OCI-LY7 (cell line): ENCODE data around the gene RASL12. TPM values are rescaled to one million over a fixed set of nuclear protein-coding genes. Genes with fewer than 3 reads are reported as not detected.
"Not testable (repeated sequence)": the region's sequence is repeated elsewhere in the genome, so short reads cannot be mapped to it uniquely, and the experiment has no call there.

Experiments used
- BruUV-seq: library from RNA; stranded (reverse); fragments of 400-500 nt; replicated peaks from 2 replicates; lab custom pipeline; 2021; lab: Mats Ljungman, UMichigan
- CTCF ChIA-PET: fragments of 300-600 bp; sonication (Branson Sonifier 250); formaldehyde crosslinking; loops from one replicate; lab custom pipeline; 2022; ENCODE audit warnings: antibody characterized with exemption; ENCODE audit not compliant: unreplicated experiment; lab: Charles Lee
- POLR2A ChIA-PET: fragments of 300-600 bp; sonication (Branson Sonifier 250); formaldehyde crosslinking; loops from one replicate; lab custom pipeline; 2022; ENCODE audit warnings: antibody characterized with exemption; lab: Charles Lee
- DNase-seq: peaks from one replicate; pipeline ENCODE4 v3.0.0-alpha.2; 2015; ENCODE audit warnings: low spot score
- H2AFZ ChIP-seq: fragments of 200-600 bp; sonication (generic), shearing (Covaris generic); 2 replicates; pipeline ENCODE4 v1.6.1; 2014; ENCODE audit warnings: mild to moderate bottlenecking, antibody characterized with exemption, low read length, moderate library complexity
- H3K27ac ChIP-seq: fragments of 200-600 bp; sonication (generic); 2 replicates; pipeline ENCODE4 v1.5.1; 2014; ENCODE audit warnings: mixed run types, low read depth, mild to moderate bottlenecking, moderate library complexity, low read length, inconsistent platforms; ENCODE audit not compliant: poor library complexity, severe bottlenecking
- H3K36me3 ChIP-seq: fragments of 200-600 bp; sonication (generic); 2 replicates; pipeline ENCODE4 v1.6.1; 2014; ENCODE audit warnings: mild to moderate bottlenecking, antibody characterized with exemption, low read length, moderate library complexity, mixed read lengths; ENCODE audit not compliant: insufficient read depth
- H3K4me1 ChIP-seq: fragments of 200-600 bp; sonication (generic); 2 replicates; pipeline ENCODE4 v1.5.1; 2014; ENCODE audit warnings: mild to moderate bottlenecking, low read length; ENCODE audit not compliant: insufficient read depth, poor library complexity, severe bottlenecking
- H3K4me2 ChIP-seq: fragments of 200-600 bp; sonication (generic); 2 replicates; pipeline ENCODE4 v1.6.1; 2014; ENCODE audit warnings: mild to moderate bottlenecking, low read length
- H3K4me3 ChIP-seq: fragments of 200-600 bp; sonication (generic); 2 replicates; pipeline ENCODE4 v1.5.1; 2014; ENCODE audit warnings: mild to moderate bottlenecking, low read depth, low read length; ENCODE audit not compliant: poor library complexity, severe bottlenecking
- H3K79me2 ChIP-seq: fragments of 200-600 bp; sonication (generic); 2 replicates; pipeline ENCODE4 v1.6.1; 2016; ENCODE audit warnings: low read depth, mild to moderate bottlenecking, low read length, moderate library complexity, mixed read lengths; ENCODE audit not compliant: insufficient read depth
- H3K9me2 ChIP-seq: fragments of 200-600 bp; sonication (generic); 2 replicates; pipeline ENCODE4 v1.6.1; 2016; ENCODE audit warnings: mild to moderate bottlenecking, low read length, mixed read lengths; ENCODE audit not compliant: insufficient read depth
- H3K9me3 ChIP-seq: fragments of 200-600 bp; sonication (generic); 2 replicates; pipeline ENCODE4 v1.6.1; 2014; ENCODE audit warnings: mild to moderate bottlenecking, mixed run types, low read length, mixed read lengths
- H4K20me1 ChIP-seq: fragments of 200-600 bp; sonication (generic); 2 replicates; pipeline ENCODE4 v1.6.1; 2014; ENCODE audit warnings: mild to moderate bottlenecking, antibody characterized with exemption, low read length, moderate library complexity, mixed read lengths; ENCODE audit not compliant: insufficient read depth
- EZH2phosphoT487 ChIP-seq: fragments of 200-600 bp; sonication (generic); IDR thresholded peaks from 2 replicates; pipeline ENCODE4 v1.6.1; 2018; ENCODE audit warnings: low read depth, borderline replicate concordance, mild to moderate bottlenecking, mixed run types, antibody characterized with exemption, low read length, moderate library complexity, mixed read lengths
- intact Hi-C: fragments of 100-400 bp; cut with micrococcal nuclease; formaldehyde crosslinking; loops from one replicate; pipeline ENCODE4 v1.10.0; 2022; ENCODE audit not compliant: unreplicated experiment
- total RNA-seq, 2 experiments: library from RNA; depleted of rRNA in 1 of 2; stranded (reverse); fragments of >200 nt in 1 of 2; shearing (Covaris generic) in 1 of 2; gene quantifications; 2 replicates each; pipeline ENCODE4 v1.2.3, GENCODE V29; 2014 to 2022
- TF ChIP-seq, protein P1 (sequence below): fragments of 200-600 bp; sonication (generic); conservative IDR thresholded peaks from 2 replicates; pipeline ENCODE4 v1.5.1; 2014; ENCODE audit warnings: mild to moderate bottlenecking, antibody characterized with exemption, low read length, moderate library complexity, mixed read lengths

RASL12 gene
- total RNA-seq, 2 experiments from 2014 or later: not detected

DNA sequence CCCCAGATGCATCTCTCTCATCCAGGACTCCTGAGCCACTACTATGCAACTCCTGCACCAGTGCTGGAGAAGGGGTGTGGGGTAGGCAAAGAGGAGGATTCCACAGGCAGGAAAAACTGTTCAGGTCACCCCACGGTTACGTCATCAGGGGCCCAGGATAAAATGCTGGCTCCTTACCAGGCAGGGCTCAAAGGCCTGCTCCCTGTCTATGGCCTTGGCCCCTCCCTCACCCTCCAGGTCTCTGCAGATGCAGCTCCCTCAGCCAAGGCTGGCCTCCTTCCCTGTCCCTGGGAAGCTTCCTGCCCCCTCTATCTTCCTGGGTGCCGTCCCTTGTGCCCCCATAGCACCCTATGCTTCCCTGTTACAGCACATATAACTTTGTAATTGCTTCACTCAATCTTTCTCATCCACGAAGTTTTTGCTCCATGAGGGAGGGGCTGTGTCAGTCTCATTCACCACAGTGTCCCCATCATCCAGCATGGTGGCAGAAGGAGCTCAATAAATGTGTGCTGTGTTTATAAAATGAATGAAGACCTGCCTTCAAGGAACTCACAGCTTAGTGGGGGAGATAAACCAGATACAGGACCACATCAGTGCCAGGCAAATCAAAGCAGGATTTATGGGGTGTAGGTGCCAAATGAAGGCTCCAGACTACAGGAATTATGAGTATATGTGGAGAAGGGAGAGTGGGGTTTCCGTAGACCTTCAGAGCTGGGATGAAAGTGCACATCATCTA, 27.4 kb upstream of the RASL12 start:
- Histone ChIP-seq H3K36me3 (peaks cover 28% of the 10 kb centered on the region), H3K79me2 (no peaks in the 10 kb centered on the region), H4K20me1 (no peaks in the 10 kb centered on the region), H3K4me3 (no peak overlapping the region), H3K9me2 (no peaks in the 10 kb centered on the region), H3K4me2 (no peak overlapping the region), H3K27ac (no peak overlapping the region), H3K4me1 (no peaks in the 10 kb centered on the region), H3K9me3 (no peaks in the 10 kb centered on the region), H2AFZ (no peak overlapping the region)
- BruUV-seq: no TSS peak
- ChIA-PET CTCF (no interaction called here), POLR2A (interaction anchor here (0.9 kb wide), 1 partner anchor 16 kb away, joined by 3 read pairs; no protein-coding TSS in a partner anchor)
- DNase-seq: no peak
- intact Hi-C loops: no loop called here
- TF ChIP-seq, protein P1, sequence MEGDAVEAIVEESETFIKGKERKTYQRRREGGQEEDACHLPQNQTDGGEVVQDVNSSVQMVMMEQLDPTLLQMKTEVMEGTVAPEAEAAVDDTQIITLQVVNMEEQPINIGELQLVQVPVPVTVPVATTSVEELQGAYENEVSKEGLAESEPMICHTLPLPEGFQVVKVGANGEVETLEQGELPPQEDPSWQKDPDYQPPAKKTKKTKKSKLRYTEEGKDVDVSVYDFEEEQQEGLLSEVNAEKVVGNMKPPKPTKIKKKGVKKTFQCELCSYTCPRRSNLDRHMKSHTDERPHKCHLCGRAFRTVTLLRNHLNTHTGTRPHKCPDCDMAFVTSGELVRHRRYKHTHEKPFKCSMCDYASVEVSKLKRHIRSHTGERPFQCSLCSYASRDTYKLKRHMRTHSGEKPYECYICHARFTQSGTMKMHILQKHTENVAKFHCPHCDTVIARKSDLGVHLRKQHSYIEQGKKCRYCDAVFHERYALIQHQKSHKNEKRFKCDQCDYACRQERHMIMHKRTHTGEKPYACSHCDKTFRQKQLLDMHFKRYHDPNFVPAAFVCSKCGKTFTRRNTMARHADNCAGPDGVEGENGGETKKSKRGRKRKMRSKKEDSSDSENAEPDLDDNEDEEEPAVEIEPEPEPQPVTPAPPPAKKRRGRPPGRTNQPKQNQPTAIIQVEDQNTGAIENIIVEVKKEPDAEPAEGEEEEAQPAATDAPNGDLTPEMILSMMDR: no peak
- TF ChIP-seq EZH2phosphoT487: no peak

DNA sequence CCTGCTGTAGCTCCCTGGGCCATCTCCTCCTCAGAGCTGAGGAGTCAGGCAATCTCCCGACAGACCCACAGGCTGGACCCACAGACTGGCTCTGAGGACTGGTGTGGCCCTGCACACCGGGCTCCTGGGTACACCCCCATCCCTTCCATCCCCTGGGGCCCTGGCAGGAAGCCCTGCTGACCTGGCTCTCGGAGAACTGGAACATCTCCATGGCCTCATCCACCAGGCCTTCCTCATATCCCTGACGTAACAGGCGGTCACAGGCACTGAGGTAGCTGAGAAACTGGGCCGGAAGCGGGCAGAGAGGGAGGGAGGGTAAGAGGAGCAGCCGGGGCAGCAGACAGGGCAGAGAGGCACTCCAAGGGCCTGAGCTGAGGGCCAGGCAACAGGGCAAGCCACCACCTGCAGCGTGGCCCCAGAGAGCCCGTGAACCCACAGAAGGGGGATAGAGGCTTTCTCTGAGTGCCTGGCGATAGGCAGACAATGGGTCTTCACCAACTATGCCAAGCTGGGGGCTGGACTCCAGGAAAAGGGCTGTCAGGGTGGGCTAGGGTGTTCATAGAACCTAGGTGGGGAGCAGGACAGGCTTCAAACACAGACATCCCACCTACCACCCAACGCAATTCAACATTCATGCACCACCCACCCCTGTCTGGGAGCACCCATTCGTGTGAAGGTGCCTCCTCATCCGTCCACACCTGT, 26.7 kb upstream of the RASL12 start:
- BruUV-seq: no TSS peak
- H3K4me3 ChIP-seq: no peak overlapping the region
- H3K9me2 ChIP-seq: no peaks in the 10 kb centered on the region
- POLR2A ChIA-PET: no interaction called here
- H3K4me1 ChIP-seq: no peaks in the 10 kb centered on the region
- no peaks in the 10 kb centered on the region for H3K79me2 ChIP-seq
- TF ChIP-seq, protein P1: no peak
- TF ChIP-seq EZH2phosphoT487: no peak
- H4K20me1 ChIP-seq: no peaks in the 10 kb centered on the region
- H3K27ac ChIP-seq: no peak overlapping the region
- peaks cover 24% of the 10 kb centered on the region for H3K36me3 ChIP-seq
- no peaks in the 10 kb centered on the region for H3K9me3 ChIP-seq
- H2AFZ ChIP-seq: no peak overlapping the region
- DNase-seq: no peak
- intact Hi-C loops: no loop called here
- H3K4me2 ChIP-seq: no peak overlapping the region
- CTCF ChIA-PET: no interaction called here

DNA sequence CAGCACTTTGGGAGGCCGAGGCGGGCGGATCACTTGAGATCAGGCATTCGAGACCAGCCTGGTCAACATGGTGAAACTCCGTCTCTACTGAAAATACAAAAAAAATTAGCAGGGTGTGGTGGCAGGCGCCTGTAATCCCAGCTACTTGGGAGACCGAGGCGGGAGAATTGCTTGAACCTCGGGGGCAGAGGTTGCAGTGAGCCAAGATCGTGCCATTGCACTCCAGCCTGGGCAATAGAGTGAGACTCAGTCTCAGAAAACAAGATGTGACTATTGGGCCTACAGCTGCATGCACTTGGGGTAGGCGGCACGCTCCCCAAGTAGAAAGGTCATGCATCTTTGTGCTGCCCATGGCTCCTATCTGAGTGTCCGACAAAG, 26.0 kb upstream of the RASL12 start:
- H3K4me1 ChIP-seq, DNase-seq, H4K20me1 ChIP-seq, POLR2A ChIA-PET, H3K27ac ChIP-seq, H3K4me3 ChIP-seq, BruUV-seq, intact Hi-C loops, H3K4me2 ChIP-seq, H3K9me2 ChIP-seq, CTCF ChIA-PET, H2AFZ ChIP-seq, H3K9me3 ChIP-seq, H3K79me2 ChIP-seq: not testable (repeated sequence)
- peaks cover 17% of the 10 kb centered on the region for H3K36me3 ChIP-seq
